ENCODE measurements around the gene USP5. TPM values are rescaled to one million over a fixed set of nuclear protein-coding genes. Genes with fewer than 3 reads are reported as not detected.
"Not testable (repeated sequence)": the region's sequence is repeated elsewhere in the genome, so short reads cannot be mapped to it uniquely, and the experiment has no call there.

USP5 gene
- total RNA-seq, 1 donor = 77.1 TPM

- DNase-seq (ENCODE audit: insufficient read length, low spot score, missing footprints) = peak; percentile 98
- peak; percentile 92 for TF ChIP-seq CTCF (IDR thresholded peaks at IDR 0.05; ENCODE audit: extremely low read depth, low read depth, low read length)
Observed at GRCh38 chr12:6872073-6873048, 20.4 kb downstream of the USP5 start.

GRCh38 chr12:6873094-6874014 is 21.4 kb downstream of the USP5 start, which contains the start of gene SPSB2:
TSS of gene SPSB2 (minus strand) at chr12:6873303. CDS start at chr12:6872901, 402 bp downstream.
- peaks cover 47% of the 10 kb centered on the region for H3K79me2 ChIP-seq (ENCODE audit: insufficient read depth, low read length)
- DNase-seq (ENCODE audit: insufficient read length, low spot score, missing footprints) = peak; percentile 99

More at GRCh38 chr12:6872073-6873048, 20.4 kb downstream of the USP5 start:
- peaks cover 56% of the 10 kb centered on the region for H3K79me2 ChIP-seq (ENCODE audit: insufficient read depth, low read length)
- peaks cover 40% of the 10 kb centered on the region for H3K4me1 ChIP-seq (ENCODE audit: insufficient read depth, low read length)
- peak overlapping the region; percentile 54 for H2AFZ ChIP-seq (ENCODE audit: low read length)
- peaks cover 42% of the 10 kb centered on the region for H4K20me1 ChIP-seq (ENCODE audit: insufficient read depth, low read length)
- peak overlapping the region; percentile 49 for H3K27ac ChIP-seq (ENCODE audit: low read depth, low read length)
- H3K4me2 ChIP-seq (ENCODE audit: insufficient read depth, low read length) = peak overlapping the region; percentile 78
- no peaks in the 10 kb centered on the region for H3K9me3 ChIP-seq (ENCODE audit: low read depth, low read length)
- peaks cover 27% of the 10 kb centered on the region for H3K36me3 ChIP-seq (ENCODE audit: insufficient read depth, low read length)
- H3K4me3 ChIP-seq (ENCODE audit: insufficient read depth, low read length) = peak overlapping the region; percentile 90
- no peaks in the 10 kb centered on the region for H3K27me3 ChIP-seq (ENCODE audit: insufficient read depth, low read length)

GRCh38 chr12:6874015-6874368 is 22.0 kb downstream of the USP5 start:
- H2AFZ ChIP-seq (ENCODE audit: low read length) = peak overlapping the region; percentile 84
- H3K27me3 ChIP-seq (ENCODE audit: insufficient read depth, low read length) = not testable (repeated sequence)
- H3K79me2 ChIP-seq (ENCODE audit: insufficient read depth, low read length) = peaks cover 40% of the 10 kb centered on the region

More at GRCh38 chr12:6873094-6874014, 21.4 kb downstream of the USP5 start, which contains the start of gene SPSB2:
- H3K27me3 ChIP-seq (ENCODE audit: insufficient read depth, low read length) = no peaks in the 10 kb centered on the region
- H3K4me1 ChIP-seq (ENCODE audit: insufficient read depth, low read length) = peaks cover 38% of the 10 kb centered on the region
- peak within 1 kb of the TSS; percentile 84 for H2AFZ ChIP-seq (ENCODE audit: low read length)
- peak within 1 kb of the TSS; percentile 62 for H3K27ac ChIP-seq (ENCODE audit: low read depth, low read length)
- peaks cover 27% of the 10 kb centered on the region for H3K36me3 ChIP-seq (ENCODE audit: insufficient read depth, low read length)
- peak within 1 kb of the TSS; percentile 78 for H3K4me2 ChIP-seq (ENCODE audit: insufficient read depth, low read length)
- no peaks in the 10 kb centered on the region for H3K9me3 ChIP-seq (ENCODE audit: low read depth, low read length)
- peak within 1 kb of the TSS; percentile 90 for H3K4me3 ChIP-seq (ENCODE audit: insufficient read depth, low read length)
- no peak for TF ChIP-seq CTCF (IDR thresholded peaks at IDR 0.05; ENCODE audit: extremely low read depth, low read depth, low read length)
- H4K20me1 ChIP-seq (ENCODE audit: insufficient read depth, low read length) = peaks cover 37% of the 10 kb centered on the region

GRCh38 chr12:6879824-6880223 is 27.9 kb downstream of the USP5 start:
- not testable (repeated sequence) for H3K27me3 ChIP-seq (ENCODE audit: insufficient read depth, low read length); H3K4me1 ChIP-seq (ENCODE audit: insufficient read depth, low read length); H3K4me2 ChIP-seq (ENCODE audit: insufficient read depth, low read length); H2AFZ ChIP-seq (ENCODE audit: low read length); H3K27ac ChIP-seq (ENCODE audit: low read depth, low read length); H3K79me2 ChIP-seq (ENCODE audit: insufficient read depth, low read length); H4K20me1 ChIP-seq (ENCODE audit: insufficient read depth, low read length); DNase-seq (ENCODE audit: insufficient read length, low spot score, missing footprints); H3K4me3 ChIP-seq (ENCODE audit: insufficient read depth, low read length); H3K9me3 ChIP-seq (ENCODE audit: low read depth, low read length)
- peaks cover 14% of the 10 kb centered on the region for H3K36me3 ChIP-seq (ENCODE audit: insufficient read depth, low read length)

More at GRCh38 chr12:6874015-6874368, 22.0 kb downstream of the USP5 start:
- Histone ChIP-seq H3K27ac (ENCODE audit: low read depth, low read length) (peak overlapping the region; percentile 62), H3K36me3 (ENCODE audit: insufficient read depth, low read length) (peaks cover 27% of the 10 kb centered on the region), H4K20me1 (ENCODE audit: insufficient read depth, low read length) (peaks cover 30% of the 10 kb centered on the region), H3K4me1 (ENCODE audit: insufficient read depth, low read length) (peaks cover 32% of the 10 kb centered on the region), H3K4me2 (ENCODE audit: insufficient read depth, low read length) (peak overlapping the region; percentile 78), H3K4me3 (ENCODE audit: insufficient read depth, low read length) (peak overlapping the region; percentile 90)
- not testable (repeated sequence) for H3K9me3 ChIP-seq (ENCODE audit: low read depth, low read length); DNase-seq (ENCODE audit: insufficient read length, low spot score, missing footprints)

Data from osteoblast (primary cell).